Stimulated activated CD4-positive, alpha-beta T cell treated with anti-CD3 and anti-CD28 coated beads, TNF-alpha, amount 100 ng/mL, for 24 hours (primary cell): ENCODE measurements around the gene THRSP.

Source experiments
- DNase-seq, 3 experiments: peaks; one replicate each; pipeline ENCODE4 v3.0.0-alpha.2; 2020; ENCODE audit warnings: low read depth in 3 of 3

The THRSP gene

GRCh38 chr11:78097666-78098385 lies 34.2 kb downstream of the THRSP start:
- DNase-seq = no peak

GRCh38 chr11:78099666-78100065 lies 36.0 kb downstream of the THRSP start:
- no peak for DNase-seq

- DNase-seq = no peak
These were observed 36.6 kb downstream of the THRSP start for GRCh38 chr11:78100261-78100660.

- DNase-seq = no peak
These were observed 37.2 kb downstream of the THRSP start for GRCh38 chr11:78100676-78101472.

GRCh38 chr11:78109081-78110015 lies 45.7 kb downstream of the THRSP start:
- no peak for DNase-seq

GRCh38 chr11:78110351-78110750 lies 46.7 kb downstream of the THRSP start:
- no peak for DNase-seq

- DNase-seq = no peak
These were observed 47.2 kb downstream of the THRSP start for GRCh38 chr11:78110830-78111229.

- no peak for DNase-seq
These were observed 47.6 kb downstream of the THRSP start for GRCh38 chr11:78111298-78111697.

GRCh38 chr11:78112582-78113275 lies 49.1 kb downstream of the THRSP start:
- DNase-seq = no peak
